HEK293T (cell line): ENCODE results near the gene PPARA.

Experiments used
- CTCF ChIA-PET: fragments of 350-600 bp; formaldehyde crosslinking; extraction: SDS; loops from one replicate; lab custom pipeline; 2021; ENCODE audit warnings: antibody characterized with exemption, inconsistent platforms; lab: Yijun Ruan, JAX
- POLR2A ChIA-PET: fragments of 350-600 bp; formaldehyde crosslinking; extraction: SDS; loops from one replicate; lab custom pipeline; 2020; ENCODE audit warnings: antibody characterized with exemption, inconsistent platforms; lab: Yijun Ruan, JAX
- DNase-seq: peaks from one replicate; pipeline ENCODE4 v3.0.0; 2012; ENCODE audit warnings: mixed read lengths; ENCODE audit errors: extremely low spot score
- ARNT ChIP-seq: fragments of 450-650 bp; IDR thresholded peaks from 2 replicates; pipeline ENCODE4 v1.6.1; 2017; ENCODE audit warnings: mild to moderate bottlenecking
- BHLHE40 ChIP-seq: fragments of 450-650 bp; IDR thresholded peaks from 2 replicates; pipeline ENCODE4 v1.6.1; 2016; ENCODE audit warnings: mild to moderate bottlenecking, moderate library complexity, borderline replicate concordance
- CTBP1 ChIP-seq: fragments of 450-650 bp; IDR thresholded peaks from 2 replicates; pipeline ENCODE4 v1.6.1; 2016; ENCODE audit warnings: borderline replicate concordance
- ELF4 ChIP-seq: fragments of 450-650 bp; IDR thresholded peaks from 2 replicates; pipeline ENCODE4 v1.6.1; 2017; ENCODE audit warnings: antibody characterized with exemption
- FOXA1 ChIP-seq: fragments of 450-650 bp; IDR thresholded peaks from 2 replicates; pipeline ENCODE4 v1.6.1; 2016; ENCODE audit warnings: mild to moderate bottlenecking
- FOXK2 ChIP-seq: fragments of 450-650 bp; IDR thresholded peaks from 2 replicates; pipeline ENCODE4 v1.6.1; 2016; ENCODE audit warnings: mild to moderate bottlenecking
- FOXM1 ChIP-seq: fragments of 450-650 bp; IDR thresholded peaks from 2 replicates; pipeline ENCODE4 v1.6.1; 2017; ENCODE audit warnings: mild to moderate bottlenecking, borderline replicate concordance
- HDGF ChIP-seq: fragments of 450-650 bp; IDR thresholded peaks from 2 replicates; pipeline ENCODE4 v1.6.1; 2017; ENCODE audit warnings: antibody characterized with exemption, borderline replicate concordance
- L3MBTL2 ChIP-seq: fragments of 450-650 bp; conservative IDR thresholded peaks from 2 replicates; pipeline ENCODE4 v1.6.1; 2016; ENCODE audit warnings: mild to moderate bottlenecking
- LEF1 ChIP-seq: fragments of 450-650 bp; IDR thresholded peaks from 2 replicates; pipeline ENCODE4 v1.6.1; 2017; ENCODE audit warnings: mild to moderate bottlenecking, borderline replicate concordance
- NFRKB ChIP-seq: fragments of 450-650 bp; IDR thresholded peaks from 2 replicates; pipeline ENCODE4 v1.6.1; 2016; ENCODE audit warnings: mild to moderate bottlenecking, moderate library complexity
- PKNOX1 ChIP-seq: fragments of 450-650 bp; IDR thresholded peaks from 2 replicates; pipeline ENCODE4 v1.6.1; 2016
- SP1 ChIP-seq: fragments of 450-650 bp; IDR thresholded peaks from 2 replicates; pipeline ENCODE4 v1.6.1; 2017
- SUZ12 ChIP-seq: fragments of 450-650 bp; IDR thresholded peaks from 2 replicates; pipeline ENCODE4 v1.6.1; 2016; ENCODE audit warnings: mild to moderate bottlenecking
- TARDBP ChIP-seq: fragments of 450-650 bp; IDR thresholded peaks from 2 replicates; pipeline ENCODE4 v1.6.1; 2016
- ZNF384 ChIP-seq: fragments of 450-650 bp; IDR thresholded peaks from 2 replicates; pipeline ENCODE4 v1.6.1; 2016

PPARA gene

GRCh38 chr22:46142548-46143490, 7.5 kb upstream of the PPARA start:
- CTCF ChIA-PET: no interaction called here
- POLR2A ChIA-PET: no interaction called here
- no peak for TF ChIP-seq FOXM1
- TF ChIP-seq ARNT: no peak
- TF ChIP-seq ZNF384: no peak
- TF ChIP-seq PKNOX1: no peak
- TF ChIP-seq L3MBTL2: no peak
- TF ChIP-seq SP1: no peak
- no peak for TF ChIP-seq CTBP1
- TF ChIP-seq LEF1: no peak
- DNase-seq: no peak

- no peak for TF ChIP-seq FOXK2
- TF ChIP-seq TARDBP: no peak
- no peak for TF ChIP-seq ZNF384
- TF ChIP-seq ELF4: no peak
- no peak for TF ChIP-seq CTBP1
- TF ChIP-seq SUZ12: no peak
- ChIA-PET CTCF (no interaction called here), POLR2A (interaction anchor here (1.1 kb wide), 1 partner anchor 124 kb away, joined by 3 read pairs; the partner anchor contains the start of gene TTC38)
- no peak for DNase-seq
Measured at GRCh38 chr22:46143491-46144147, 6.7 kb upstream of the PPARA start.

- ChIA-PET POLR2A (no interaction called here), CTCF (no interaction called here)
- TF ChIP-seq TARDBP: no peak
- TF ChIP-seq SUZ12: no peak
- TF ChIP-seq SP1: no peak
- TF ChIP-seq FOXK2: no peak
- TF ChIP-seq ZNF384: no peak
- TF ChIP-seq FOXM1: no peak
- no peak for TF ChIP-seq HDGF
- TF ChIP-seq ARNT: no peak
- TF ChIP-seq FOXA1: no peak
- TF ChIP-seq BHLHE40: no peak
- TF ChIP-seq LEF1: no peak
- TF ChIP-seq NFRKB: no peak
- TF ChIP-seq PKNOX1: no peak
- no peak for TF ChIP-seq L3MBTL2
- no peak for TF ChIP-seq ELF4
- no peak for TF ChIP-seq CTBP1
- no peak for DNase-seq
Measured at GRCh38 chr22:46145361-46145851, 4.9 kb upstream of the PPARA start.

DNA sequence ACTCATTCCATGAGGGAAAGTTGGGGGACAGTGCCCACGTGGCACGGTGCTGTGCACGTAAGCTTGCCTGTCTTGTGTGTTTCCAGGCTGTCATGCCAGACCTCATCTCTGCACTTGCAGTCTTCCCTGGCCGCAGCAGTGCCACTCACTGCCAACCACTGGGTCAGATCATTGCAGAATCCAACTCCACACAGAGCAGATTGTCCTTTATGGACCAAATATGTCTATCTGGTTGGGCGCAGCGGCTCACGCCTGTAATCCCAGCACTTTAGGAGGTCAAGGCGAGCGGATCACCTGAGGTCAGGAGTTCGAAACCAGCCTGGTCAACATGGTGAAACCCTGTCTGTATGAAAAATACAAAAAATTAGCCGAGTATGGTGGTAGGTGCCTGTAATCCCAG, 4.4 kb upstream of the PPARA start:
- DNase-seq: no peak
- ChIA-PET POLR2A (no interaction called here), CTCF (interaction anchor here (1.5 kb wide), 1 partner anchor 29 kb away, joined by 3 read pairs; no protein-coding TSS in a partner anchor)
- no peak for TF ChIP-seq NFRKB
- no peak for TF ChIP-seq CTBP1
- TF ChIP-seq ZNF384: no peak
- TF ChIP-seq SP1: no peak
- TF ChIP-seq SUZ12: no peak
- TF ChIP-seq ELF4: no peak

GRCh38 chr22:46146329-46146728, 4.0 kb upstream of the PPARA start:
- ChIA-PET CTCF (interaction anchor here (1.5 kb wide), 1 partner anchor 29 kb away, joined by 3 read pairs; no protein-coding TSS in a partner anchor), POLR2A (no interaction called here)
- no peak for TF ChIP-seq L3MBTL2
- no peak for TF ChIP-seq ELF4
- TF ChIP-seq FOXM1: no peak
- no peak for TF ChIP-seq PKNOX1
- TF ChIP-seq SUZ12: no peak
- TF ChIP-seq NFRKB: no peak
- no peak for TF ChIP-seq BHLHE40
- TF ChIP-seq HDGF: no peak
- no peak for TF ChIP-seq FOXA1
- TF ChIP-seq ARNT: no peak
- TF ChIP-seq FOXK2: no peak
- no peak for TF ChIP-seq LEF1
- TF ChIP-seq ZNF384: no peak
- TF ChIP-seq TARDBP: no peak
- TF ChIP-seq CTBP1: no peak
- DNase-seq: no peak
